ENCODE results near the gene GABBR2.
"Not testable (repeated sequence)": the region's sequence is repeated elsewhere in the genome, so short reads cannot be mapped to it uniquely, and the experiment has no call there.

The GABBR2 gene

DNA sequence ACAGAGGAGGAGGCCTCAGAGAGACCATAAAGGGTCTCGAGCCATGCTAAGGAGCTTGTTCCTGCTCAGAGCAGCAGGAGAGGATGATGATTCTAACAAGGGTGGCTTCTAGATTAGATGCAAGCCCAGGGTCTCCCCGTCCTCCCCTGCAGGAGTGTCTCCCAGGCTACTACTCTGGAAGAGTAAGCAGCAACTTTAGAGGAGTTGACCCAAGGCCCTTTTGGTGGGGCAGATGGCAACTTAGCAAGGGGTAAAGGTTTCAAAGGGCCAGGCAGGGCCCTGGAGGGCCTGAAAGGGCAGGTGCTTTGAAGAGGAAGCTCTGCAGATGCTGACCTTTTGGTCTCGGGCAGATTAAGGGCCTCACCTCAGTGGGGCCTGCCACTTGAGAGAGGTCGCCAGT is 174.9 kb downstream of the GABBR2 start:
- no peak for DNase-seq

GRCh38 chr9:98533132-98533531 is 175.6 kb downstream of the GABBR2 start:
- no peak for DNase-seq

DNA sequence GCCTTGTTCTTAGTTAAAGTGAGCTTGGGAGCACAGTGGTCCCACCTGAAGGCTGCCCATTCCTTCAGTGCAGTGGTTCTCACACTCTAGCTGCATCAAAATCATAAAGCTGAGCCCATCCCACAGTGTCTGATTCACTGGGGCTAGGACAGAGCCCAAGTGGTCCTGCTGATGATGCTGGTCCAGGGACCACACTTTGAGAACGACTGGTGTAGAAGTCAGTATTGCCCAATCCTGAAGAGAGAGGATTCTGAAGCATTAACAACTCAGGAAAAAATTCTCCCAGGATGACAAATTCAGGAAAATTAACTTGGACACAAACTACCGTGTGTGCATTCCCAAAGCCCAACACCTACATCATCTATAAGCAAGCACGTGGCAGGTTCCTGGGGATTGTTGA is 176.2 kb downstream of the GABBR2 start:
- DNase-seq: no peak

DNA sequence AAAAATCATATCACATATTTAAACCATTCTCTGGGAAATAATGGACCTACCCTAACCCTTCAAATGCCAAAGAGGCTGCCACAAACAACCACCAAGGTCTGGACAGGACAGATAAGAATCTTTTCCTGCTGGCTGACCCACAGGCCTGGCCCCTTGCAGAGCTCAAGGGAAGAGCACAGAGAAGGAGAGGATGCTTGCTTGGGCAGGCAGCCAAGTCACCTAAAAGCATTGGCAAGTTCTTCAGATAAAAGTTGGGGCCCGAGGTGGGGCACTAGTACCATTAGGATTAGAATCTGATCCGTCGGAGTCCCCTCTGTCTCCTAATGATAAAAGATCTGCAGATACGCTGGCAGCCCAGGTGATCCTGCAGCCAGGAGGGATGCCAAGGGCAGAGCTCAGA is 176.6 kb downstream of the GABBR2 start:
- DNase-seq: no peak

- DNase-seq: no peak
These were observed 177.8 kb downstream of the GABBR2 start for GRCh38 chr9:98530806-98531386.

- no peak for DNase-seq
These were observed 178.5 kb downstream of the GABBR2 start for GRCh38 chr9:98530275-98530674.

GRCh38 chr9:98529841-98530240 is 178.9 kb downstream of the GABBR2 start:
- no peak for DNase-seq

- DNase-seq: no peak
These were observed 185.4 kb downstream of the GABBR2 start for GRCh38 chr9:98523231-98523901.

DNA sequence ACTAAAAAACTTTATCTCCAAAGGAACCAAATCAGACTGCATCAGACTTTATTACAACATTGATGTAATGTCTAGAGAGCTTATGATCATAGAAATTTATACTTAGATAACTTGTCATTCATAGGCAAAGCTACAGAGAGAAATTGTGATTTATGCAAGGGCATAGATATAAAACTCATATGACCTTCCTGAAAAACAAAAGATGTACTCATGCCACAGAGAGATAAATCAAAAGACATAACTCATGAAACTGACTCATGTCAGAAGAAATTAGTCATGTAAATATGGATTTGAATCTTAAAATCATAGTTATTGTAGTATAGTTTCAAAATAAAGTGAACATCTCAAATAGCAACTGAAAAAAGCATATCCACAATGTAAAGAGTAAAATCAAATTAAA is 186.2 kb downstream of the GABBR2 start:
- DNase-seq: no peak

GRCh38 chr9:98521141-98521540 is 187.6 kb downstream of the GABBR2 start:
- no peak for DNase-seq

DNA sequence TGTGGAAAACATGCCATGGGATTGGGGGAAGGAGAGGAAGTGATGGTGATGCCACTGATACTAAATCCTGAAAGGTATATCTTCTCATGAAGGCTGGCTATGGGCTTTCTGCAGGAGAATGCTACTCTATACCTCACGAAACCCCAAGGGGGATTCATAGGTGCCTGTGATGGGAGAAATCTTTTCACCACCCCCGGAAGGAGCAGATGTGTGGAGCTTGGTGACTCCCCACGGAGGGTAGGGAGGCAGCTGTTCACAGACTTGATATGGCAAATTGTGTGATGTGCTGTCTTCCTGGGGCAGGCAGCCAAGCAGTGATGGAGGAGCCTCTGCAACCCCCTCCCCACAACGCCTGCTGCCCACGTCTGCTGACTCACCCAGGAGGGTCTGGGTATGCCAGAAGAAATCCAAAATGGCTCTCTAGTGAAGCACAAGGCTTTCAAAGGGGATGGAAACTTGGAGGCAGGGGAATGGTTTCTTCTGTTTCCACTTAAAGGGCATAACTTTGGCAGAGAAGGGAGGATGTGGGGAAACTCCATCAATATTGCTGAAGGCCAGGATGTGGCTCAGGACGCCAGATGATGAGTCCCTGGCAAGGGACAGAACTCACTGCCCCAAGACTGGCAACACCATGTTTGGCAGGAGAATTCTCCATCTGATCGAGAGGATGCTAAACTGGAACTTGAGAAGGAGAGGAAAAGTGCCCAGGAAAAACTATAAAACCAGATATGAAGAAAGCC is 188.3 kb downstream of the GABBR2 start:
- DNase-seq: no peak

DNA sequence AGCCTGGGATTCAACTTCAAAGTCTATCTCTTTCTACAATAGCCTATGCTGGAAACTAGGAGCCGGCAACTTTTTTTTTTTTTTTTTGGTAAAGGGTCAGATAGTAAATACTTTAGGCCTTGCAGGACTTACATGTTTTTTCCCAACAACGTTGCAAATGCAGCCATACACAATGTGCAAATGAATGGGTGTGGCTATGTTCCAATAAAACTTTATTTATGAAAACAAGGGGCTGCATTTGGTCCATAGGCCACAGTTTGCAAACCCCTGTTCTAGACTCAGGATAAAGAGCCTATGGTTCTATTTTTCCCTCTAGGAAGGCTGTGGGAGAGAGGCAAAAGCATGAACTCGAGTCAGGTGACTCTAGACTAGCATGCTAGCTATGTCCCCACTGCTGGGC is 189.1 kb downstream of the GABBR2 start:
- DNase-seq: no peak

DNA sequence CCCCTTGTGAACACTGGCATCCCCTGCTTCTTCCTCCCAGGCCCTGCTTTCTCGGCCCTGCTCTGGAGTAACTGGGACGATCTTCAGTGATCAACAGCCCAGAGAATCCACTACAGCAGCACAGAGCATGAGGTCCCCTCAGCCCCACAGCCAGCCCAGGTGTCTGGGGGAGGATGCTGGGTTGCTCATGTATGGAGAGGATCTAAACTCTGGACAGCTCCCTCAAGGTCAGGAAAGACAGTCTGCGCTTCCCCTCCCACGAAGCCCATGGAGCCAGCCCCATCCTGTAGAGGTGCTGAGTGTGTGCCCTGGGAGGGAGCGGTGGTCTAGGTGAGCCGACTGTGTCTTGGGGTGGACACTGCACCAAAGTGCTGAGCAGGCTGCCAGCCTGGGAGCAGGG is 190.2 kb downstream of the GABBR2 start:
- DNase-seq: no peak

DNA sequence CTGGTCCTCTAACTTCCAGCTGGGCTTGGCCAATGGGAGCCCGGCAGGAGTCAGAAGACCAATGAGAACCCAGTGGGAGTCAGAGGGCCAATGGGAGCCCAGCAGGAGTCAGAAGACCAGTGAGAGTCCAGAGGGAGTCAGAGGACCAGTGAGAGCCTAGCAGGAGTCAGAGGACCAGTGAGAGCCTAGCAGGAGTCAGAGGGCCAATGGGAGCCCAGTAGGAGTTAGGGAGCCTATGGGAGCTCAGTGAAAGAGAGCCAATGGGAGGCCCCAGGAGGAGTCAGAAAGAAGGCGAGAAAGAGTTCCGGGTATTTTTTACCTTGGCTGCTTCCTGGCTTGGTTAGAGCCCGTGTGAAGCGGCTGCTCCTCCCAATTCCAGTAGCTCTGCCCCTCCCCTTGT is 191.0 kb downstream of the GABBR2 start:
- DNase-seq: no peak

- DNase-seq: no peak
These were observed 191.7 kb downstream of the GABBR2 start for GRCh38 chr9:98516897-98517503.

DNA sequence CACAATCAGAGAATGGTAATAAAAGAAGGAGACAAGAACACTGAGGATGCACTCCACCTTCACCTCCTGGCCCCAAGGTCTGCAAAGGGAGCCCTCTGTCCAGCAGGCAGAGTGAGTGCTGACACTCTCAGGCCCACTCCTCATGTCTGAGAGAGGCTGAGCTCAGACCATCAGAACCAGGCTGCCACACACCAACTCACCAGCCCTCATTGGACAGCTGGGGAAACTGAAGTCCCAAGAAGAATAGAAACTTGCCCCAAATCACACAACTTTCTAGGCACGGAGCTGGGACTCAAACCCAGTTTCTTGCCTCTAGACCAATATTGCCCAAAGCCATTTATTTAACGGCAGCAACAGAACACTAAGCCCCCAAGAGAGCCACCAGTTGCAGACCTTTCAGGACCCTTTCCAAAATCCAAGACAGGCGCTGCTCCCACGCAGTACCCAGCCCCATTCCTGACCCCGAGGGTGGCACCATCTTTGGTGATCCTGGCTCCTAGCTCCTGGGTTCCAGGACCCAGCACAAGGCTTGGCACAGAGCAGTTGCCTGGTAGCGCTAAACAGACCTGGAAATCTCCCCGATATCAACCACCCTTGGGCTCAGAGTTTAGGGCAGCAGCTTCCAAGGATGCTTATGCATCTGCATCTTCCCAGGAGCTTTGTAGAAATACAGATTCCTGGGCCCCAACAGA is 192.4 kb downstream of the GABBR2 start:
- no peak for DNase-seq

DNA sequence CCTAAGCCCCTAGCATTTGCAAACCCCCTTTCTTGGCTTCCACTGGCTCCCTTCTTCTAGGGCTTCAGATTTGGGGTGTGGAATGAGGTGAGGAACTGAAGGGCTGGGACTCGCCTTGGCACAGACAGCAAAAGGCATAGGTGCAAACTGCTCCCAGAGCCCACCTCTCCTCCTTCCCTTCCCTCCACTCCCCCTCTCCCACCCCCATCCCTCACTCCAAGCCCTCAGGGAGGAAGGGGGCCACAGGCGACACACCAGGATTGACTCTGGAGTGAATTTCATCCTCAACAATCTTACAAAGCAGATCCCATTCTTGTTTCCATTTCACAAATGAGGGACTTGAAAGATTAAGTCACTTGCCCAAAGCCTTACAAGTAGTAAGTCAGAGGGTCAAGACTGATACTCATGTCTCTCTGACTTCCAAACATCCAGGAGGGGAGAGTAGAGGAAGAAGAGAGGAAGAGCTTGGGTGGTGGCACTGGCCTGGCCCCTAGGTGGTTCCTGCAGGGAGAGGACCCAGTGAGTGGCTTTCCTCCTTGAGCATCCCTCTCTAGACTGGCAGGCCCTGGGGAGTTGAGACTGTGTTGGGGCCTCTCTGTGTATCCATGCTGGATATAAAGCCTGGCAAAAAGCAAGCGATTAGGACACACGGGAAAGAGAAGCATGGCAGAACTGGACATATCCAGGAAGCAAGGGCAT is 193.1 kb downstream of the GABBR2 start:
- no peak for DNase-seq

- no peak for DNase-seq
These were observed 193.9 kb downstream of the GABBR2 start for GRCh38 chr9:98514841-98515240.

GRCh38 chr9:98508217-98508919 is 200.4 kb downstream of the GABBR2 start:
- DNase-seq: not testable (repeated sequence)

GRCh38 chr9:98506422-98507054 is 202.2 kb downstream of the GABBR2 start:
- no peak for DNase-seq
